MCF 10A (cell line): ENCODE measurements around the gene GALNT4. TPM values are rescaled to one million over a fixed set of nuclear protein-coding genes. Genes with fewer than 3 reads are reported as not detected.
A peak's percentile ranks its signal among the peaks of the same experiment; 100 is the strongest.

ENCODE experiments used
- BruUV-seq: library from RNA; stranded (reverse); fragments of 400-500 nt; replicated peaks from 2 replicates; lab custom pipeline; 2021; lab: Mats Ljungman, UMichigan
- CTCF ChIA-PET: fragments of 300-600 bp; sonication (Branson Sonifier 250); formaldehyde crosslinking; extraction: SDS; loops from one replicate; lab custom pipeline; 2021; ENCODE audit warnings: antibody characterized with exemption, inconsistent platforms; lab: Yijun Ruan, JAX
- POLR2A ChIA-PET: fragments of 300-600, 350-650 bp; sonication (Branson Sonifier 250); formaldehyde crosslinking; extraction: SDS; loops from one replicate; lab custom pipeline; 2020; ENCODE audit warnings: antibody characterized with exemption, inconsistent platforms; lab: Yijun Ruan, JAX
- DNase-seq: peaks from one replicate; pipeline ENCODE4 v3.0.0-alpha.2; 2018; ENCODE audit not compliant: unreplicated experiment
- H3K27ac Mint-ChIP-seq: one replicate; pipeline ENCODE4 v1.8.0; 2022; ENCODE audit warnings: mild to moderate bottlenecking, low read depth, mixed read lengths; ENCODE audit not compliant: unreplicated experiment
- H3K27me3 Mint-ChIP-seq: one replicate; pipeline ENCODE4 v1.8.0; 2022; ENCODE audit warnings: mixed read lengths; ENCODE audit not compliant: insufficient read depth, unreplicated experiment
- H3K36me3 Mint-ChIP-seq: one replicate; pipeline ENCODE4 v1.8.0; 2022; ENCODE audit warnings: mild to moderate bottlenecking, moderate library complexity, mixed read lengths; ENCODE audit not compliant: insufficient read depth, unreplicated experiment
- H3K4me1 Mint-ChIP-seq: one replicate; pipeline ENCODE4 v1.8.0; 2022; ENCODE audit warnings: mixed read lengths; ENCODE audit not compliant: insufficient read depth, unreplicated experiment
- H3K4me3 Mint-ChIP-seq: one replicate; pipeline ENCODE4 v1.8.0; 2022; ENCODE audit warnings: mild to moderate bottlenecking, moderate library complexity, mixed read lengths; ENCODE audit not compliant: unreplicated experiment
- H3K9me3 Mint-ChIP-seq: one replicate; pipeline ENCODE4 v1.8.0; 2022; ENCODE audit warnings: mixed read lengths; ENCODE audit not compliant: unreplicated experiment
- CTCF ChIP-seq: fragments of 200-600 bp; IDR thresholded peaks from one replicate; pipeline ENCODE4 v1.8.0; 2022; ENCODE audit warnings: antibody characterized with exemption, mild to moderate bottlenecking; ENCODE audit not compliant: unreplicated experiment
- intact Hi-C: fragments of 100-400 bp; cut with micrococcal nuclease; formaldehyde crosslinking; loops from 2 replicates; pipeline ENCODE4 v1.14.1; 2022
- total RNA-seq: library from RNA; stranded (reverse); gene quantifications from 2 replicates; pipeline ENCODE4 v1.2.3, GENCODE V29; 2022

Gene GALNT4
- total RNA-seq, 1 experiment from 2014 or later, result 2.8 TPM

- CTCF ChIA-PET, result interaction anchor here (0.6 to 7.9 kb wide), 21 partner anchors 12 to 1308 kb away, joined by 3 to 81 read pairs (median 5); partner anchors contain the start of gene DUSP6
- no peak for TF ChIP-seq CTCF
- POLR2A ChIA-PET, result interaction anchor here (0.6 to 3.8 kb wide), 12 partner anchors 10 to 1317 kb away, joined by 3 to 26 read pairs (median 6); partner anchors contain the start of genes ATP2B1 and DUSP6
- no peak for DNase-seq
- Mint-ChIP-seq H3K9me3 (no peaks in the 10 kb centered on the region), H3K27me3 (no peaks in the 10 kb centered on the region), H3K4me3 (peak overlapping the region; percentile 99), H3K36me3 (peaks cover 7% of the 10 kb centered on the region), H3K27ac (peak overlapping the region; percentile 79), H3K4me1 (peaks cover 29% of the 10 kb centered on the region)
- intact Hi-C loops, result loop anchor here (1.0 to 10.0 kb wide), 5 partner anchors 54 to 1379 kb away; partner anchors contain the start of genes CEP290, DUSP6 and TMTC3
- BruUV-seq, result TSS peak; percentile 25
These were observed 604 bp downstream of the GALNT4 start for GRCh38 chr12:89523843-89524540.

- no peak for TF ChIP-seq CTCF
- H3K36me3 Mint-ChIP-seq, result peaks cover 7% of the 10 kb centered on the region
- ChIA-PET CTCF (interaction anchor here (0.6 to 7.9 kb wide), 6 partner anchors 52 to 505 kb away, joined by 3 to 81 read pairs (median 8); no protein-coding TSS in a partner anchor), POLR2A (interaction anchor here (1.4 to 3.8 kb wide), 6 partner anchors 10 to 504 kb away, joined by 3 to 26 read pairs (median 11); partner anchors contain the start of gene DUSP6)
- peaks cover 35% of the 10 kb centered on the region for H3K4me1 Mint-ChIP-seq
- intact Hi-C loops, result loop anchor here (10.0 kb wide), 1 partner anchor 1379 kb away; the partner anchor contains the start of genes CEP290 and TMTC3
- peak overlapping the region; percentile 79 for H3K27ac Mint-ChIP-seq
- no TSS peak for BruUV-seq
- H3K9me3 Mint-ChIP-seq, result no peaks in the 10 kb centered on the region
- H3K27me3 Mint-ChIP-seq, result no peaks in the 10 kb centered on the region
- peak overlapping the region; percentile 99 for H3K4me3 Mint-ChIP-seq
- DNase-seq, result no peak
These were observed 1.2 kb downstream of the GALNT4 start for GRCh38 chr12:89523393-89523792.

- no TSS peak for BruUV-seq
- no peak for TF ChIP-seq CTCF
- Mint-ChIP-seq H3K27ac (no peak overlapping the region), H3K36me3 (peaks cover 7% of the 10 kb centered on the region), H3K9me3 (no peaks in the 10 kb centered on the region), H3K27me3 (no peaks in the 10 kb centered on the region), H3K4me1 (peaks cover 36% of the 10 kb centered on the region), H3K4me3 (peak overlapping the region; percentile 26)
- intact Hi-C loops, result loop anchor here (10.0 kb wide), 1 partner anchor 1377 kb away; the partner anchor contains the start of genes CEP290 and TMTC3
- ChIA-PET POLR2A (interaction anchor here (0.8 to 3.8 kb wide), 7 partner anchors 9 to 505 kb away, joined by 3 to 26 read pairs (median 4); partner anchors contain the start of gene DUSP6), CTCF (interaction anchor here (0.6 to 7.9 kb wide), 9 partner anchors 8 to 944 kb away, joined by 3 to 81 read pairs (median 3); no protein-coding TSS in a partner anchor)
- DNase-seq, result no peak
These were observed 3.0 kb downstream of the GALNT4 start for GRCh38 chr12:89521364-89522223.
